ENCODE data around the gene WDFY2.
"Not testable (repeated sequence)": the region's sequence is repeated elsewhere in the genome, so short reads cannot be mapped to it uniquely, and the experiment has no call there.

The WDFY2 gene, protein sequence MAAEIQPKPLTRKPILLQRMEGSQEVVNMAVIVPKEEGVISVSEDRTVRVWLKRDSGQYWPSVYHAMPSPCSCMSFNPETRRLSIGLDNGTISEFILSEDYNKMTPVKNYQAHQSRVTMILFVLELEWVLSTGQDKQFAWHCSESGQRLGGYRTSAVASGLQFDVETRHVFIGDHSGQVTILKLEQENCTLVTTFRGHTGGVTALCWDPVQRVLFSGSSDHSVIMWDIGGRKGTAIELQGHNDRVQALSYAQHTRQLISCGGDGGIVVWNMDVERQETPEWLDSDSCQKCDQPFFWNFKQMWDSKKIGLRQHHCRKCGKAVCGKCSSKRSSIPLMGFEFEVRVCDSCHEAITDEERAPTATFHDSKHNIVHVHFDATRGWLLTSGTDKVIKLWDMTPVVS

DNA sequence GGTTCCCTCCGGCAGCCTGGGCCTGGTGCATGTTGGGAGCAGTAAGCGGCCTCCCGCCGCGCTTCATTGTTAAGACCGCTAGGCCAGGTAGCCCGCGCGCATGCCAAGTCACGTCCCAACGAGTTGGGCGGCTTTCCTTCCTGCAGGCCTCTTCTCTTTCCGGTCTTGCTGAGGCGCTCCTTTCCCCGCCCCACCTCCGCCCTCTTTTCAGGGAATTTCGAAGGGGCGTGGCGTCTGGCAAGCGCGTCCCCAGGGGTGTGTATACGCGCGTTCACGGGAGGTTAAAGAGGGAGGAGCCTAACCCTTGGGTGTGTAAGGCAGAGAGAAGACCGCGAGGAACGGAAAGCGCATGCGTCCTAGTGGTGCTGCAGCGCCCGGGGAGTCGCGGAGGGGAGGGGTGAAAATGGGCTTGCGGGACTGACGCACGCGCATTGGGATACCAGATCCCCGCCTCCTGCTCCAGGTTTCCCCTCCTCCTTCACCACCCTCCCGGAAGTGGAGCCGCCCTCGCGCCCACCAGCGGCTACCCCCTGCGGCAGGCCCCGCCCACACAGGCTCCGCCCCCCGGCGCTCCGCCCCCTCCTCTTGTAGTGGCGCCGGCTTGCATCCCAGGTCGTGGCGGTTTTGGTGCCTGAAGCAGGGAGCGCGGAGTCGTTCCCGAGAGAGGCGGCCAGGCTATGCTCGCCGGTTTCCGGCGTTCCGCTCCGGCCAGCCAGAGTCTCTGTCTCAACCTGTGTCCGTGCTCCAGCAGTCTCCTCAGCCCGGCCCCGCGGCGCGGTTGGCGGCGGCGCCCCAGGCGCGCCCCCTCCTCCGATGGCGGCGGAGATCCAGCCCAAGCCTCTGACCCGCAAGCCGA is at the start of gene WDFY2:
WDFY2 (plus strand) TSS at position 588 of the 856 bp plus-strand sequence; CDS start at position 814, 226 bp downstream.
- DNase-seq (ENCODE audit: low read depth in 2 of 2), result peak; percentile 99 to 100

DNA sequence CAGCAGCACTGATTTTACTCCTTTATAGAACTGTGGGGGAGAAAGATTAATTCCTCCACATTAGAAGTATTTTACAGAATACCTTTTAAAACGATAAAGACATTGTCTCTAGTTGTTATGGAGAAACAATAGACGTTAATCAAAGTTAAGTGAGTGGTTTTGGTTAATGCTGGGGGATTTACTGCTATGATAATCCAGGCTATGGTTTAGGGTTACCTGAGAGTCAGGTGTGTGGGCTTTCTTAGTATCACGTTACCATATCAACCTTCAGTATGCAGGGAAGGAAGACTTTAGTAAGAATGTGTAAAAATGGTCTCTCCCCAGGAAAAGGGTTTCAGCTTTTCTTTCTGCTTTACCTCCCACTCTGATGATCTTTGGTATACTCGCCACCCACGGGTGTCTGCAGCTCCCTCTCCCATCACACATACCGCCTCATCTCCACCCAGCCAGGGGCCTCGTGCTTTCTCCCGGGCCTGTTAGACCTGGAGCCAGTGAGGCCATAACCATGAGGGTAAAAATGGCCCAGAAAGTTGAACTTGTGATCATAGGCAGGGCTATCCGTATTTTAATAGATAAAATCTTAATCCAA is 45.6 kb upstream of the WDFY2 start:
- DNase-seq (ENCODE audit: low read depth in 2 of 2), result no peak

DNA sequence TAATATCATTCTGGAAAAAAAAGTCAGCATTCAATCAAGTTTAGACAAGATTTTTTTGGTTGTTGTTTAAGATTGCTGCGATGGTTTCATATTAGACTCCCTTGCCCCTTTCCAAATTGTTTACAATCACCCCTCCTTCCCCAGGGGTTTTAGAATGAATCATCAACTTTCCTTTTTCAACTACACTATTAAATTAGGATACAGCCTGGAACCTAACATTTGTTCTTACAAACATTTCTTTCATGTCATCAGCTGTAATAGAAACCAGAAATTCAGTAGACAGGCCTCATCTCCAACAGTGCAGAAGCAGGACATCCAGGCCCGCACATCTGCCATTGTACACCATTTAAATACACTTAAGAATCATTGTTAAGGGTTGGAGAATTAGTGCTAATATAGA is 44.4 kb upstream of the WDFY2 start:
- DNase-seq (ENCODE audit: low read depth in 2 of 2), result no peak

DNA sequence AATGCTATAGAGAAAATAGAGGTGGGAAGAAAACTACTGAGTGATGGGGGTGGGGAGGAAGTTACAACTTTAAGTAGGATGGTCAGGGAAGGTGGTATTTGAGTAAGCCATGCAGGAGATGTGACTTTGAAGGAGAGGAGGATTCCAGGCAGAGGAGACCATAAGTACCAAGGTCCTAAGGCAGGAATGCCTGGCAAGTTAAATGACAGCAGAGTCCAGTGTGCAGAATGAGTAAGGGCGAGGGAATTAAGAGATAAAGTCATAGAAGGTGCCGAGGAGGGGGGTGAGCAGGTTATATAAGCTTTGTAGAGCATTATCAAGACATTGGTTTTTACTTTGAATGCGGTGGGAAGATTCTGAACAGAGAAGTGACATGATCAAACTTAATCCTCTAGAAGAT is 43.2 kb upstream of the WDFY2 start:
- DNase-seq (ENCODE audit: low read depth in 2 of 2), result no peak

DNA sequence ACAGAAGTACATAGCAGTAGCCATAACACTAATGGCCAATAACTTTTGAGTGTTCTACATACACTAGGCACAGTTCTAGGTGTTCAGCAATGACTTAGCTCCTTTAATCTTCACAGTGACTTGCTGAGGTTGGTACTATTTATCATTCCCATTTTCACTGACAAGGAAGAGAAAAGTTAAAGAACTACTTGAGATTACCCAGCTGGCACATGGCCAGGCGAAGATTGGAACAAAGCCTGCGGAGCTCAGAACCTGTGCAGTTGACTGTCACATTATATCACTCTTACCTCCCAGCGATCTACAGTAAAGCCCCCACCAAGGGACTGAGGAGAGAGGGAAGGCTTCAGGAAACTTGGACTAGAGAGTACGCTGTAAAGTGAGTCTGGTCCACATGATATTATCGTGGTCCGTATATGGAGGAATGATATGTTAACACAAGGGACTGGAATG is 42.4 kb upstream of the WDFY2 start:
- DNase-seq (ENCODE audit: low read depth in 2 of 2), result no peak

DNA sequence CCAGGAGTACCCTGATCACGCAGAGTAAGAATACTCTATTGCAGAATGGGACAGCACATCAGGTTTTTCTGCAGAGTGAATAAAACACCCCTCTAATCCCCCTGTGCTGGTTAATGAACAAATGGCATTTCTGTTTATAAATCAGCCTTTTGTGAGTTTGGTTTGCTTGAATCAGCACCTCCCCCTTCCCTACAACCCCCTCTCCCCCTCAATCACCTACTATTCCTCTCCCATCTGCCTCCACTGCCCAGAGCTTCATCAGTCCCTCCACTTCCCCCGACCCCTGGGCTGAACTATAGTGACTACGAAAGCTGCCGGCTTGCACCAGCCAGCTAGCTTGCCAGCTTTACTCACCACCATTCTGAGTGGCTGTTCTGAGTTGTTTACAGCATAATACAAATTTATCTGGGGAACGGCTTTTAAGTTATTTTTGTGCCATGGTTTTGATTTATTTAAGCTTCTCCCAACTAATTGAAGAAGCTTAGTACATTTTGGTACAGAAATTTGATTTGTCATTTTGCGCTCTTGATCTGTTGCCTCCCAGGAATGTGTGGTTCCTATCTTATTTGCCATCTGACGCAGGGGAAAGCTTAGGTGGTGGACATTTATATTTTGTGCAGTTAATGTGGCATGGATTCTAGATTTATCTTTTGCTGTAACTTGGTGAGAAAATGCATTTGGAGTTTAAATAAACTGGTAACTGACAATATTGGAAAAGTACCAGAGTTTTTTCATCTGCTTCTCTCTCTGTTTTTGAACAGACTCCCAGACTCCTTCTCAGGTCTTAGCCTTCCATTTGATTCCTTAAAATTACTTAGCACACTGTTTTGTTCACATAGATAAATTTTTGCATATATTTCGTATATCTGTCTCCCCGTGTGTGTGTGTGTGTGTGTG is 41.7 kb upstream of the WDFY2 start:
- no peak for DNase-seq (ENCODE audit: low read depth in 2 of 2)

DNA sequence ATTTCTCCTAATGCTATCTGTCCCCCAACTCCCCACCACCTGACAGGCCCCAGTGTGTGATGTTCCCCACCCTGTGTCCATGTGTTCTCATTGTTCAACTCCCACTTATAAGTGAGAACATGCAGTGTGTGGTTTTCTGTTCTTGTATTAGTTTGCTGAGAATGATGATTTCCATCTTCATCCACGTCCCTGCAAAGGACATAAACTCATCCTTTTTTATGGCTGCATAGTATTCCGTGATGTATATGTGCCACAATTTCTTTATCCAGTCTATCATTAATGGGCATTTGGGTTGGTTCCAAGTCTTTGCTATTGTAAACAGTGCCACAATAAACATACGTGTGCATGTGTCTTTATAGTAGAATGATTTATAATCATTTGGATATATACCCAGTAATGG is 38.8 kb upstream of the WDFY2 start:
- not testable (repeated sequence) for DNase-seq (ENCODE audit: low read depth in 2 of 2)

DNA sequence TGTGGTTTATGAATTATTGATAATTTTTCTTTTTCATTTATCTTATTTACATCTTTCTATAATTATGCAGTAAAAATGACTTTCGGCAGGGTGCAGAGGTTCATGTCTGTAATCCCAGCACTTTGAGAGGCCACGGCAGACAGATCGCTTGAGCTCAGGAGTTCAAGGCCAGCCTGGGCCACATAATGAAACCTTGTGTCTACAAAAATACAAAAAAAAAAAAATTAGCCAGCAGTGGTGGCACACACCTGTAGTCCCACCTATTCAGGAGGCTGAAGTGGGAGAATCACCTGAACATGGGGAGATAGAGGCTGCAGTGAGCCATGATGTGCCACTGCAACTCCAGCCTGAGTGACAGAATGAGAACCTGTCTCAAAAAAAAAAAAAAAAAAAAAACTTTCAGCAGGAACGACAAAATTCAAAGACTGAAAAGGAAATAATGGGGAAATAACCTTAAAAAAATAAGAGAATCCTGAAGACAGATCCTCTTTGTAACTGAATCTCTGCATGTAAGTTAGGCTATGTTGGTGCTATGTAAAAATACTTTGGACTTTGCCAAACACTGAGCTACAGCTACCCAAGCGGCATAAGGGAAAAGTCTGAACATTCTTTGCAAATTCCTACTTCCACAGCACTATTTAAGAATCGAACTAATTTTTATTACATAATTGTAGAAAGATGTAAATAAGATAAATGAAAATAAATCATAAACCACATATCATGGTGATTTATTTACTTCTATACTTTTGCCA is 36.7 kb upstream of the WDFY2 start:
- no peak for DNase-seq (ENCODE audit: low read depth in 2 of 2)

DNA sequence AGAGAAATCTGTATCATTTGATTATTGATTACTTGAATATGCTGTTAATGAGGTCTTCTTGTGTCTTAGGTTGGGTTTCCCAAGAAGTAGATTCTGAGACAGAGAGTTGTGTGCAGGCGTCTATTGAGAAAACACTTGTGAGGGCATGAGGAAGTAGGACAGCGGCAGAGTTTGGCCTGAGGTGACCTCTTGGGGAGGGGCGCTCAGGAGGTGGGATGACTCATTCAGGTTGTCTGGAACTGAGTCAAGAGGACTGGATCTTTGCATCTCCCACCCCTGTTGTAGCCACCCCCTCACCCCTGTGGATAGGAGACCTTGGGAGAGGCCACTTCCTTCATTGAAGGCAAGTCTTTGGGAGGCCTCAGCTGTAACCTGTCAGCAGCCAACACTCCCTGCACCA is 35.2 kb upstream of the WDFY2 start:
- no peak for DNase-seq (ENCODE audit: low read depth in 2 of 2)

DNA sequence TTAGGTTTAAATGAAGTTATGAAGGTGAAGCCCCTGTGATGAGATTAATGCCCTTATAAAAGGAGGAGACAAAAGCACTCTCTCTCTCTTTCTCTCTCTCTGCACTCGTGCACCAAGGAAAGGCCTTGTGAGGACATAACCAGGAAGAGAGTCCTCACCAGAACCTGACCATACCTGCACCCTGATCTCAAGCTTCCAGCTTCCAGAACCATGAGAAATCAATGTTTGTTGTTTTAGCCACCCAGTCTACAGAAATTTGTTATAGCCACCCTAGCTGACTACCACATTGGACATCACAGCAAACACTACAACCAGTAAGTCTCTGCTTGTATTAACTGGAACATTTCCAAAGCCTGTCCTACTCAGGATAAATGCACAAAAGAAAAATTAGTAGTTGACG is 34.7 kb upstream of the WDFY2 start:
- no peak for DNase-seq (ENCODE audit: low read depth in 2 of 2)

DNA sequence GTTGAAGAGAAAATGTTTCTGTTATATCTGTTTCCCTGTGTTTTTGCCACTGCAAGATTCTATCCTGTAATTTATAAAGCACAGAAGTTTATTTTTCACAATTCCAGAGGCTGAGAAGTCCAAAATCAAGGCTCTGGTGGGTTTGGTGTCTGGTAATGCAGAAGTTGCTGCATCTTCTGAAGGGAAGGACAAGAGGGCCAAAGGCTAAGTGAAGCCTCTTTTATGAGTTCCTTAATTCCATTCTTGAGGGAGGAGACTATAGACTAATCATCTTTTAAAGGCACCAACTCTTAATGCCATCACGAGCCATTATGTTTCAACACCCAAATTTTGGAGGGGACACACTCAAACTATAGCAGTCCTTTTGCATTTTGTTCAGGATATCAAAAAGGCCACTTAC is 34.1 kb upstream of the WDFY2 start:
- DNase-seq (ENCODE audit: low read depth in 2 of 2), result no peak

DNA sequence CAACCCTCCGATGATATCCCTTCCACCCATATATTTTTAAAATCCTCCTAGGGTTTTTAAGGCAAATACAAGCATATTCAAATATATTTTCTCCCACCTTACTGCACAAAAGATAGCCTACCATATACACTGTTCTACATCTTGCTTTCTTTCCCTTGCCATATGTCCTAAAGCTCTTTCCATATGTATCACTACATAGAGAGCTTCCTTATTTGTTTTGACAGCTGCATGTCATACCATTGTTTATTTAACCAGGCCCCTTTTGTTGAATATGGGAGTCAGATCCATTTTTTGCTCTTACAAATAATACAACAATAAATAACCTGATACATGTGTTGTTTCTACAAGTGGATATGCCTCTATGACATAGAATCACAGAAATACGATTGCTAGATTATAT is 32.8 kb upstream of the WDFY2 start:
- no peak for DNase-seq (ENCODE audit: low read depth in 2 of 2)

DNA sequence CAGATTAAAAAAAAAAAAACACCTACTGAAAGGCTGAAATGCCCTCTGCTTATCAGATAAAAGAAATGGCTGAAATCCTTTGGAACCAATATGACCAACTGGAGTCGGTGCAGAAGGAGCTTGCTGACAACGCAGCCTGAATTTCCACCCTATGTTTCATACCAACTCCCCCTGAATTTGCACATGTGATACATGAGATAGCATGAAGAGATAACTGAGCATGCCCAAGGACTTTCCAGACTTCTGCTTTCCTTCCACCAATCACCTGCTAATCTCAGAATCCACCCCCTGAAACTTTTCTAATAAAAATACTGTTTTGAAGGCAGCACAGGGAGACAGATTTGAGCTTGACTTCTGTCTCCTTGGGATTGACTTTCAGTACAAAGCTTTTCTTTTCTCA is 32.2 kb upstream of the WDFY2 start:
- DNase-seq (ENCODE audit: low read depth in 2 of 2), result no peak

DNA sequence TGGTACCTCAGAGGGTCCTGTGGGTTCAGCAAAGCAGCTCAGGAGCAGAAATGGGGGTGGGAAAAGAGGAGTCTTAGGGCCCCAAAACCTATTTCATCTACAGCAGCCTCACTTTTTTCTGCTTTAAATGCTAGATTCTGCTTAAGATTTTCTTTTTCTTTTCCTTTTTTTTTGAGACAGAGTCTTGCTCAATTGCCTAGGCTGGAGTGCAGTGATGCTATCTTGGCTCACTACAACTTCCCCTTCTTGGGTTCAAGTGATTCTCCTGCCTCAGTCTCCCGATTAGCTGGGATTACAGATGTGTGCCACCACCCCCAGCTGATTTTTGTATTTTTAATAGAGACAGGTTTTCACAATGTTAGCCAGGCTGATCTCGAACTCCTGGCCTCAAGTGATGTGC is 30.7 kb upstream of the WDFY2 start:
- no peak for DNase-seq (ENCODE audit: low read depth in 2 of 2)

DNA sequence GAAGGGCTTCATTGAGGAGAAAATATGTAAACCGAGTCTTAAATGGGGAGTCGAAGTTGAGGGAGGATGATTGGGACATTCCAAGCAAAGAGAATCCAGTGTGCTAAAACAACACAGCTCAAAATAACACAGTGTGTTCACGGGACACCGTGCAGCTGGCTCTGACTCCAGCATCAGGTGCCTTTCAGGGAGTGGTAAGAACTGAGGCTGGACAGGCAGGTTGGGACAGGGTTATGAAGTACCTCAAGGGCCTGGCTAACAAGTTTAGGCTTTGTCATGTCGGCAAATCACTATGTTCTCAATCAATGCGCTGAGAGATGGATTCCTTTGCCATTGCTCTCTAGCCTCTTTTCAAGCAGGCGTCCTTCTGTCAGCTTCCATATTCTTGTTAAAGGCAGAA is 27.5 kb upstream of the WDFY2 start:
- DNase-seq (ENCODE audit: low read depth in 2 of 2), result no peak

DNA sequence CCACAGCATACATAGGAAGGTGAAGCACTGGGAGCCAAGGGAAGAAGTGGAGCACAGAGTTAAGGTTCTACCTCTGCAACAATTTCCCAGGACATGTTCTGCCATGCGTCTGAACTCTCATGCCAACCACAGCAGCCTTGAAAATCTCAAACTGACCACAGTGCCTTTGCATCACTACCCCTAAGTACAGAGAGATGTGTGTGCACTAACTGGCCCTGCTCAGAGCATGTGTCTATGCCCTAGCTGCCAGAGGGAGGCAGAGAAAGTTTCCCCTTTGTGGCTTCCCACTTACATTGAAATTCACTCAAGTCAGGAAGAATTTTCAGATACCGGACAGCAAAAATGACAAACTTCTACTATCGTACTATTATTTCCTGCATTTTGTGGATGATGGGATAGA is 26.8 kb upstream of the WDFY2 start:
- DNase-seq (ENCODE audit: low read depth in 2 of 2), result no peak

DNA sequence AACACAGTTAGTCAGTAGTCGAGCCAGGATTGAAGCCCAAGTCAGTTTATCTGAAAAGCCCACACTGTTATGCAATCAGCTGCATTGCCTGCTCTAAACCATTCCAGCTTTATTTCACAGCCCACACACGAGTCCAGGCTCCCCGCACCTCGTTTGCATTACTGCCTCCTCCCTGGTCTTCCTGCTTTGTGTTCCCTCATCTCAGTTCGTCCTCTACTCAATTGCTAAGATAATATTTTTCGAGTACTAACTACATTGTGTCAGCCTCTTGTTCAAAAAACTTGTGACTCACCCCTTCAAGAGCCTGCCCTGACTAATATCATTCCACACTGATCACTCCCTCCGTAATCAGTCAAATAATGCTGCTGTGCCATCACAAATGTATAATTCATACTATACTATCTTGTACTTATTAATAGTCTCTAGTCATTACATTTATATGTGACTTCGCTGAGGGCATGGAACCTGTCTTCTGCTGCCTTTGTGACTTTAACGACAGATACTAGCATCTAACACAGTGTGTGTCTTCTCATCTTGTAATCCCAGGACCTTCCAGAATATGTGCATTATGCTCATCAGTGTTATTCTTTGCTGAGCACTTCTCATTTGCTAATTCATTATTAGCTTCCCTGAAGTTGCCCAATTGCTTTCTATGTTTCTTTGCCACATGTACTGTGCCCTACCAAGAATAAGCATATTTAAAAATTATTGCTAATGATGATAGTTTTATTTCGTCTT is 26.2 kb upstream of the WDFY2 start:
- no peak for DNase-seq (ENCODE audit: low read depth in 2 of 2)

DNA sequence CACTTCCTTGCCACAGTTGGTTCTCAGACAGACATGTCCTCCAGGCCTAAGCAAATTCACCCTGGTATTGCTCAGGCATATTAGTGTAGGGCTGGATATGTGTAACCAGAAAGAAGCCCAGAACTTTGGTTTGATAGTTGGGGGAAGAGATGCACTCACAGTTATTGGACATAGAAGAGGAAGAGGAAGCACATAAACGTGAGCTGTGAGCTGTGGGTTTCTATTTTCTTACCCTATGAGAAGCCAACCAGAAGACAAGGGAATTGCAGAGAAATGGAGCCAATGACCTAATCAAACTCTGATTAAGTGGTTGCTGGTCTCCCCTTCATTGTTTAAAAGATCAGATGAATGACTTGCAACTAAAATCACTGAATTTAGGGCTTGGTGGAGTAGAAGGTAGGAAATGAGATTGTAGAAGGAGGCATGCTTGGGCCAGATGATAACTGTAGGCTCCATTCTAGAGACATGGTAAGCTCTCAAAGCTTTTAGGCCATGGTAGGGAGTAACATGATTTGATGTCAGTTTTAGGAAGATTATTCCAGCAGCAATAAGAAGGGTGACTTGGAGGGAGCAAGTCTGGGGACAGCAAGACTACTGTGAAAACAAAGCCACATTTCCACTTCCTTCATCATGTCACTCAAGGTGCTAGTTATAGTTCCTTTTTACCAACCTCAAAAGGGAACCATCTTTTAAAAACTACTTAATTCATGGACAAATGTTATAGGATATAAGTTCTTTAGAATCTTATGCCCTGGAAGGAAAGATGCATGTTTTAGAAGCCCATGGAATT is 24.1 kb upstream of the WDFY2 start:
- DNase-seq (ENCODE audit: low read depth in 2 of 2), result no peak

DNA sequence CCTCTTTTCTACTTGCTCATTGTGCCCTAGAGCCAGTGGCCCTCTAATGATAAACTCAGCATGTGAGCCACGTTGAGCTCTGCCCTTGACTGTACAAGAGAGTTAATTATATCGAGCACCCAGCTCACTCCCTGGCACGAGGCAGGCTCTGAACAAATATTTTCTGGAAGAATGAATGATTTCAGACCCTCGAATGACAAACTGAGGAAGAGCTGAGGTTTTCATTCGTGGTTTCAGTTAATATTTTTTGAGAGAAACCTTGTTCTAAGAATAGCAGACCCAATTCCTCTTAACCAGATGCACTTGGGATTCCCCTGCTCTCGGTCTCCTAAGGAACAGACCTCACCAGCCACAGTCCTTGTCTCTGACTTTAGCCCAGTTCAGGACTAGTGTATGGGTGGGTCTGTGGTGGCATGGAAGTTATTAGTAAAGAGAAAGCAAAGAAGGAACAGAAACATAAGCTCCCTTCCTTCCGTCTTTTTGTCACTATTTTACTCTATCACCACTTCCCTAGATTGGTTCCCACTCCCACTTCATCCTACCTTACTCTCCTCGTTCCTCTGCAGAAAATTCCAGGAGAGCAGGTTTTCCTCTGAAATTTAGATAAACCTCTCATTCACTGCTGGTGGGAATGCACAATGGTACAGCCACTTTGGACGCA is 22.1 kb upstream of the WDFY2 start:
- no peak for DNase-seq (ENCODE audit: low read depth in 2 of 2)
